Measurements from ENCODE around the gene XIRP2. TPM values are rescaled to one million over a fixed set of nuclear protein-coding genes. Genes with fewer than 3 reads are reported as not detected.

Gene XIRP2
- total and polyA plus RNA-seq, 10 of the 15 experiments (the other 5 are each of a cell fraction or from before 2014, with no cell fraction given), result 0.03 TPM; not detected in 9

GRCh38 chr2:166996465-166996864, 108.2 kb downstream of the XIRP2 start (continued):
- TF ChIP-seq GABPA (IDR thresholded peaks at IDR 0.05; ENCODE audit: low read depth) (no peak), NKRF (conservative IDR thresholded peaks at IDR 0.05) (no peak), ZNF207 (IDR thresholded peaks at IDR 0.05; ENCODE audit: borderline replicate concordance) (no peak), POLR2A (IDR thresholded peaks at IDR 0.05; ENCODE audit: low read depth, low read length) (no peak), CEBPZ (IDR thresholded peaks at IDR 0.05; ENCODE audit: low read depth, low read length) (no peak)

- no peak overlapping the region for H3K9ac ChIP-seq (ENCODE audit: control insufficient read depth, insufficient read depth, low read length)
- in situ Hi-C loops (cut with MboI) (no loop called here), intact Hi-C loops (cut with micrococcal nuclease; ENCODE audit: unreplicated experiment) (no loop called here)
- FAIRE-seq (no peak), ATAC-seq (no peak), DNase-seq (ENCODE audit: low read depth, low spot score) (no peak)
- WGBS (ENCODE audit: insufficient coverage, insufficient replicate concordance, low lambda C conversion rate, missing lambda C conversion rate), result 12% methylated on average over 4 of the region's 4 CpGs
- BruUV-seq (replicated peaks), result no TSS peak
- H3K36me3 ChIP-seq (ENCODE audit: control insufficient read depth in 2 of 2, insufficient read depth in 2 of 2, low read length in 1 of 2), result no peaks in the 10 kb centered on the region
- H4K20me1 ChIP-seq (ENCODE audit: control insufficient read depth, insufficient read depth), result no peaks in the 10 kb centered on the region
- ChIA-PET SMC1A (ENCODE audit: uncharacterized antibody, unreplicated experiment) (no interaction called here), POLR2A (no interaction called here), RAD21 (ENCODE audit: unreplicated experiment) (no interaction called here), CTCF (no interaction called here)
- H3K27ac ChIP-seq (ENCODE audit: control insufficient read depth, insufficient read depth), result no peak overlapping the region
- H3K79me2 ChIP-seq (ENCODE audit: control insufficient read depth, insufficient read depth, low read length), result no peaks in the 10 kb centered on the region
- no peak overlapping the region for H2AFZ ChIP-seq (ENCODE audit: control insufficient read depth, low read depth, low read length)
- no peak overlapping the region for H3K4me3 ChIP-seq
- no peak overlapping the region for H3K4me2 ChIP-seq (ENCODE audit: control insufficient read depth, insufficient read depth)
- H3K9me3 ChIP-seq (replicated peaks; ENCODE audit: control insufficient read depth, insufficient read depth, low read length), result no peaks in the 10 kb centered on the region
- H3K27me3 ChIP-seq (replicated peaks in 1 of 2; ENCODE audit: control insufficient read depth in 2 of 2, insufficient read depth in 2 of 2, low read length in 1 of 2), result no peaks in the 10 kb centered on the region
- no peaks in the 10 kb centered on the region for H3K4me1 ChIP-seq (ENCODE audit: control insufficient read depth, insufficient read depth, low read length)
- TF ChIP-seq NKRF (conservative IDR thresholded peaks at IDR 0.05) (no peak), CEBPB (IDR thresholded peaks at IDR 0.05; ENCODE audit: borderline replicate concordance in 1 of 2, low read depth in 2 of 2, low read length in 2 of 2) (no peak), PML (IDR thresholded peaks at IDR 0.05; ENCODE audit: low read length) (no peak), BCL3 (IDR thresholded peaks at IDR 0.05; ENCODE audit: borderline replicate concordance, insufficient read depth, low read depth, low read length, poor library complexity, severe bottlenecking) (no peak), ATF2 (IDR thresholded peaks at IDR 0.05; ENCODE audit: low read length) (no peak), STAT1 (conservative IDR thresholded peaks at IDR 0.05) (no peak), MAX (IDR thresholded peaks at IDR 0.05; ENCODE audit: low read depth, low read length) (no peak), HCFC1 (IDR thresholded peaks at IDR 0.05; ENCODE audit: low read length) (no peak)
These were observed 112.9 kb downstream of the XIRP2 start for GRCh38 chr2:167001165-167001564.
